GM12878 (cell line): ENCODE results near the gene SLC37A3. TPM values are rescaled to one million over a fixed set of nuclear protein-coding genes. Genes with fewer than 3 reads are reported as not detected.

Experiments used
- ATF3 ChIP-seq: IDR thresholded peaks from 2 replicates; pipeline ENCODE4 v1.6.1; 2011; ENCODE audit warnings: low read depth, mild to moderate bottlenecking, low read length, moderate library complexity, borderline replicate concordance; ENCODE audit errors: extremely low read depth
- CEBPZ ChIP-seq: fragments of 150-350 bp; IDR thresholded peaks from 2 replicates; pipeline ENCODE4 v1.6.1; 2016; ENCODE audit warnings: low read depth, low read length
- EZH2 ChIP-seq: IDR thresholded peaks from 2 replicates; pipeline ENCODE4 v1.6.1; 2012; ENCODE audit warnings: low read depth, mild to moderate bottlenecking, control low read depth, inconsistent platforms, low read length, borderline replicate concordance; ENCODE audit not compliant: control insufficient read depth
- GATAD2B ChIP-seq: fragments of 450-650 bp; conservative IDR thresholded peaks from 2 replicates; pipeline ENCODE4 v1.6.1; 2017; ENCODE audit warnings: low read depth, mild to moderate bottlenecking, moderate library complexity
- IKZF1 ChIP-seq: fragments of 450-650 bp; conservative IDR thresholded peaks from 2 replicates; pipeline ENCODE4 v1.6.1; 2017; ENCODE audit warnings: antibody characterized with exemption, mild to moderate bottlenecking
- NFYB ChIP-seq: IDR thresholded peaks from 2 replicates; pipeline ENCODE4 v1.6.1; 2011; ENCODE audit warnings: low read depth, mild to moderate bottlenecking, low read length, improper control_type of control experiment, moderate library complexity; ENCODE audit not compliant: insufficient read depth
- POLR2AphosphoS2 ChIP-seq: IDR thresholded peaks from 2 replicates; pipeline ENCODE4 v1.6.1; 2011; ENCODE audit warnings: low read depth, mild to moderate bottlenecking, low read length, improper control_type of control experiment, moderate library complexity
- polyA plus RNA-seq, 11 experiments: library from polyadenylated mRNA; depleted of rRNA in 4 of 11; unstranded in 6 of 11; stranded (reverse) in 5 of 11; fragments of >200 nt; fragmentation: Nextera tagmentation in 4 of 11; fragmentation: Illumina TruSeq in 1 of 11; extraction: Ambion mirVana in 4 of 11; extraction: Trizol in 1 of 11; gene quantifications; 1 replicate in 1 of 11; 2 replicates in 10 of 11; pipeline versions ENCODE4 v1.2.1 to v1.2.3, GENCODE V29; 2011 to 2016; ENCODE audit warnings: inconsistent platforms in 2 of 11, missing spikeins in 2 of 11, low read depth in 1 of 11
- total RNA-seq, 4 experiments: library from RNA; depleted of rRNA in 3 of 4; stranded (reverse); fragments of >200 nt in 3 of 4; fragmentation: Illumina TruSeq in 1 of 4; extraction: Trizol in 1 of 4; gene quantifications; 2 replicates each; pipeline versions ENCODE4 v1.2.1 to v1.2.3, GENCODE V29; 2013 to 2021

SLC37A3 gene
- total and polyA plus RNA-seq, 10 of the 15 experiments (the other 5 are each of a cell fraction or from before 2014, with no cell fraction given), result 3.7 to 13.6 (median 11.0) TPM

GRCh38 chr7:140327261-140327661 lies 71.1 kb downstream of the SLC37A3 start (continued):
- TF ChIP-seq NFYB (no peak), IKZF1 (no peak), EZH2 (no peak), GATAD2B (no peak), POLR2AphosphoS2 (no peak), CEBPZ (no peak), ATF3 (no peak)
